ENCODE data around the gene CCND3. TPM values are rescaled to one million over a fixed set of nuclear protein-coding genes. Genes with fewer than 3 reads are reported as not detected.

The CCND3 gene
- total RNA-seq, 1 experiment from 2014 or later: 39.9 TPM

- peak; percentile 94 for DNase-seq (ENCODE audit: low spot score)
- intact Hi-C loops (cut with micrococcal nuclease; ENCODE audit: unreplicated experiment): no loop called here
- CTCF ChIA-PET: interaction anchor here (1.0 to 1.8 kb wide), 2 partner anchors 25 to 109 kb away, joined by 4 to 13 read pairs; partner anchors contain the start of genes BYSL, MED20 and TOMM6
These were observed 46.0 kb downstream of the CCND3 start, which contains the start of gene USP49 for GRCh38 chr6:41895300-41896233. Gene USP49 (minus strand): TSS chr6:41895375. CDS start chr6:41806983, 88,392 bp downstream.

GRCh38 chr6:41894366-41895299, 47.0 kb downstream of the CCND3 start:
- ChIA-PET POLR2A (ENCODE audit: low non-redundant PET) (interaction anchor here (0.6 to 0.7 kb wide), 2 partner anchors 11 to 32 kb away, joined by 3 to 5 read pairs; no protein-coding TSS in a partner anchor), CTCF (interaction anchor here (0.6 to 3.4 kb wide), 4 partner anchors 26 to 114 kb away, joined by 3 to 13 read pairs (median 6); partner anchors contain the start of genes BYSL, MED20, PRICKLE4 and TOMM6)
- peaks cover 11% of the 10 kb centered on the region for H3K4me1 ChIP-seq (ENCODE audit: insufficient read depth, low read length, poor library complexity, severe bottlenecking)
- H3K9me3 ChIP-seq (ENCODE audit: low read depth, low read length, poor library complexity, severe bottlenecking): no peaks in the 10 kb centered on the region
- intact Hi-C loops (cut with micrococcal nuclease; ENCODE audit: unreplicated experiment): no loop called here
- H3K36me3 ChIP-seq (ENCODE audit: insufficient read depth, low read length, poor library complexity, severe bottlenecking): no peaks in the 10 kb centered on the region
- H3K27ac ChIP-seq (ENCODE audit: low read depth, low read length, poor library complexity, severe bottlenecking): peak overlapping the region; percentile 81
- BruUV-seq (replicated peaks): no TSS peak
- DNase-seq (ENCODE audit: low spot score): peak; percentile 10
- H3K27me3 ChIP-seq (replicated peaks; ENCODE audit: insufficient read depth, low read depth, low read length, poor library complexity): no peaks in the 10 kb centered on the region
- H3K4me3 ChIP-seq (ENCODE audit: low read depth, low read length, poor library complexity, severe bottlenecking): peak overlapping the region; percentile 77
- TF ChIP-seq EZH2 (IDR thresholded peaks at IDR 0.05; ENCODE audit: borderline replicate concordance, low read depth, low read length, poor library complexity, severe bottlenecking) (no peak), CTCF (conservative IDR thresholded peaks at IDR 0.05; ENCODE audit: low read depth, low read length) (no peak)

More at GRCh38 chr6:41895300-41896233, 46.0 kb downstream of the CCND3 start, which contains the start of gene USP49:
- Histone ChIP-seq H3K9me3 (ENCODE audit: low read depth, low read length, poor library complexity, severe bottlenecking) (no peaks in the 10 kb centered on the region), H3K27ac (ENCODE audit: low read depth, low read length, poor library complexity, severe bottlenecking) (peak within 1 kb of the TSS; percentile 81), H3K4me3 (ENCODE audit: low read depth, low read length, poor library complexity, severe bottlenecking) (peak within 1 kb of the TSS; percentile 77), H3K36me3 (ENCODE audit: insufficient read depth, low read length, poor library complexity, severe bottlenecking) (no peaks in the 10 kb centered on the region), H3K27me3 (replicated peaks; ENCODE audit: insufficient read depth, low read depth, low read length, poor library complexity) (no peaks in the 10 kb centered on the region), H3K4me1 (ENCODE audit: insufficient read depth, low read length, poor library complexity, severe bottlenecking) (peaks cover 11% of the 10 kb centered on the region)
- TSS peak; percentile 71 for BruUV-seq (replicated peaks)
- TF ChIP-seq CTCF (conservative IDR thresholded peaks at IDR 0.05; ENCODE audit: low read depth, low read length) (no peak), EZH2 (IDR thresholded peaks at IDR 0.05; ENCODE audit: borderline replicate concordance, low read depth, low read length, poor library complexity, severe bottlenecking) (no peak)
- POLR2A ChIA-PET (ENCODE audit: low non-redundant PET): interaction anchor here (0.6 to 0.7 kb wide), 3 partner anchors 10 to 154 kb away, joined by 3 to 10 read pairs (median 5); no protein-coding TSS in a partner anchor

Data from A673 (cell line).